ENCODE measurements around the gene ROBO3.

GRCh38 chr11:124923296-124923695 is 58.1 kb downstream of the ROBO3 start:
- TF ChIP-seq CTCF (IDR thresholded peaks at IDR 0.05) = no peak
- no peak for TF ChIP-seq POLR2A (IDR thresholded peaks at IDR 0.05)

All from body of pancreas (tissue), 4 donors.